Measurements from ENCODE around the gene BICD1.

DNA sequence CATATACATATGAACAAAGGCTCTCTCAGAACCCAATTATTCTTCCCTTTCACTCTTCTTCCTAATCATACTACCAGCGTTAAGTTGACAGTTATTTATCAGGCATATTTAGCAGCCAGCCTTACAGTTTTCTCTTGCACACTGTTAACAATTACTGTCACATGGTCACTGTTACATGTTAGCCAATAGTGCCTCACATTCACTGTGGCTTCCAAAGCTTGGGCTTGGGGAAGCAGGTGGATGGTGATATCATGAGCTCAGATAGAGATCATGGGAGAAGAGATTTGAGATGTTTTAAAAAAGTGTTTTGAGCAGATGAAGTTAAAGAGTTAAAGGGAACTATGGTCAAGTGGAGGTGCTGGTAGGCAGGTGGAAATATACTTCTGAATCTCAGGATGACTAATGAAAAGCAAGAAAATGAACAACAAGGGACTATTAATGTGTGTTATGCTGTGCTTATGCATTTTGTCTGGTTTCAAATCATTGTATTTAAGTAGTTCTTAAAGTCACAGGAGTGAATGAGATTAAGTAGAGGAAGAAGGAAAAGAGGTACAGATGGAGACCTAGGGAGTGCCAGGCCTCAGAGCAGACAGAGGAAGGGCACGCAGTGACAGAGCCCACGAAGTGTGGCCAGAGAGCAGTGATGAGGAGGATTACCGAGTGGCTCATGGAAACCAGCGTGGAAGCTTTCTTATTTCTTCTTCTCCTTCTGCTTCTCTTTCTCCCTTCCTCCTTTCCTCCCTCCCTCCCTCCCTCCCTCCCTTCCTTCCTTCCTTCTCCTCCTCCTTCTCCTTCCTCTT lies 39.6 kb downstream of the BICD1 start:
- TF ChIP-seq, protein P1, sequence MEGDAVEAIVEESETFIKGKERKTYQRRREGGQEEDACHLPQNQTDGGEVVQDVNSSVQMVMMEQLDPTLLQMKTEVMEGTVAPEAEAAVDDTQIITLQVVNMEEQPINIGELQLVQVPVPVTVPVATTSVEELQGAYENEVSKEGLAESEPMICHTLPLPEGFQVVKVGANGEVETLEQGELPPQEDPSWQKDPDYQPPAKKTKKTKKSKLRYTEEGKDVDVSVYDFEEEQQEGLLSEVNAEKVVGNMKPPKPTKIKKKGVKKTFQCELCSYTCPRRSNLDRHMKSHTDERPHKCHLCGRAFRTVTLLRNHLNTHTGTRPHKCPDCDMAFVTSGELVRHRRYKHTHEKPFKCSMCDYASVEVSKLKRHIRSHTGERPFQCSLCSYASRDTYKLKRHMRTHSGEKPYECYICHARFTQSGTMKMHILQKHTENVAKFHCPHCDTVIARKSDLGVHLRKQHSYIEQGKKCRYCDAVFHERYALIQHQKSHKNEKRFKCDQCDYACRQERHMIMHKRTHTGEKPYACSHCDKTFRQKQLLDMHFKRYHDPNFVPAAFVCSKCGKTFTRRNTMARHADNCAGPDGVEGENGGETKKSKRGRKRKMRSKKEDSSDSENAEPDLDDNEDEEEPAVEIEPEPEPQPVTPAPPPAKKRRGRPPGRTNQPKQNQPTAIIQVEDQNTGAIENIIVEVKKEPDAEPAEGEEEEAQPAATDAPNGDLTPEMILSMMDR (IDR thresholded peaks at IDR 0.05): no peak
- no peak for TF ChIP-seq EZH2 (IDR thresholded peaks at IDR 0.05; ENCODE audit: borderline replicate concordance, insufficient read depth, low read depth, low read length, poor library complexity, severe bottlenecking)
